Thyroid gland (tissue), 4 donors: ENCODE measurements around the gene AHSG. TPM values are rescaled to one million over a fixed set of nuclear protein-coding genes. Genes with fewer than 3 reads are reported as not detected.
"Not testable (repeated sequence)": the region's sequence is repeated elsewhere in the genome, so short reads cannot be mapped to it uniquely, and the experiment has no call there.

Source experiments
- DNase-seq, 2 donors: peaks; one replicate each; pipeline ENCODE4 v3.0.0-alpha.2; 2019
- H3K27ac ChIP-seq, 3 donors: fragments of 200-600 bp; sonication (generic); 1 replicate in 2 of 3; 2 replicates in 1 of 3; pipeline ENCODE4 v1.5.1; 2016 to 2019; ENCODE audit warnings: mild to moderate bottlenecking in 1 of 3, moderate library complexity in 1 of 3
- H3K27me3 ChIP-seq: fragments of 200-600 bp; sonication (generic); one replicate; pipeline ENCODE4 v1.5.1; 2019
- H3K36me3 ChIP-seq, 2 donors: fragments of 200-600 bp; sonication (generic); one replicate each; pipeline ENCODE4 v1.5.1; 2016 to 2019
- H3K4me1 ChIP-seq, 2 donors: fragments of 200-600 bp; sonication (generic); one replicate each; pipeline ENCODE4 v1.5.1; 2017 to 2019
- H3K4me3 ChIP-seq, 3 donors: fragments of 200-600 bp; sonication (generic); replicated peaks in 1 of 3; 1 replicate in 2 of 3; 2 replicates in 1 of 3; pipeline ENCODE4 v1.5.1; 2016; ENCODE audit warnings: mild to moderate bottlenecking in 1 of 3
- H3K9me3 ChIP-seq: fragments of 200-600 bp; sonication (generic); one replicate; pipeline ENCODE4 v1.5.1; 2017
- CTCF ChIP-seq, 6 experiments: fragments of 200-600 bp in 3 of 6; fragments of 450-650 bp in 3 of 6; sonication (generic) in 3 of 6; IDR thresholded peaks; one replicate each; pipeline ENCODE4 v1.5.1; 2016 to 2019; ENCODE audit warnings: antibody characterized with exemption in 6 of 6, mild to moderate bottlenecking in 2 of 6, inconsistent platforms in 1 of 6, moderate library complexity in 1 of 6
- POLR2A ChIP-seq, 2 donors: fragments of 450-650 bp; IDR thresholded peaks; one replicate each; pipeline ENCODE4 v1.6.1; 2017; ENCODE audit warnings: antibody characterized with exemption in 2 of 2, mild to moderate bottlenecking in 2 of 2, moderate library complexity in 1 of 2
- WGBS, 2 donors: methylation state at CpG; one replicate each; pipeline ENCODE4 v1.1.5; 2017; 5-methylcytosine and 5-hydroxymethylcytosine counted together
- intact Hi-C: fragments of 100-400 bp; cut with DNase I; formaldehyde crosslinking; loops from one replicate; pipeline ENCODE4 v1.15.1; 2023
- total RNA-seq, 4 donors: library from RNA; depleted of rRNA; stranded (reverse); fragments of >200 nt; gene quantifications; one replicate each; pipeline ENCODE4 v1.2.3, GENCODE V29; 2016

The AHSG gene
- total RNA-seq, 4 donors from 2014 or later = not detected

GRCh38 chr3:186577521-186577920, 35.3 kb upstream of the AHSG start:
- WGBS, 2 donors = 84 to 88% methylated on average over 2 of the region's 2 CpGs
- H3K27ac ChIP-seq = no peak overlapping the region
- TF ChIP-seq CTCF (IDR thresholded peaks at IDR 0.05) = no peak
- no peak for TF ChIP-seq POLR2A (IDR thresholded peaks at IDR 0.05)
- H3K4me3 ChIP-seq = no peak overlapping the region
- H3K4me1 ChIP-seq = peaks cover 0 to 8% of the 10 kb centered on the region in 2 donors
- no peaks in the 10 kb centered on the region for H3K9me3 ChIP-seq
- no peak for DNase-seq
- intact Hi-C loops = no loop called here
- peaks cover 37 to 74% of the 10 kb centered on the region in 2 donors for H3K36me3 ChIP-seq
- H3K27me3 ChIP-seq = no peaks in the 10 kb centered on the region

- 91 to 93% methylated on average over 3 of the region's 3 CpGs for WGBS, 2 donors
- Histone ChIP-seq H3K27me3 (no peaks in the 10 kb centered on the region), H3K27ac (no peak overlapping the region), H3K4me1 (no peaks in the 10 kb centered on the region), H3K4me3 (no peak overlapping the region), H3K9me3 (no peaks in the 10 kb centered on the region), H3K36me3 (peaks cover 66 to 92% of the 10 kb centered on the region in 2 donors)
- DNase-seq = no peak
- intact Hi-C loops = no loop called here
- TF ChIP-seq CTCF (IDR thresholded peaks at IDR 0.05) (no peak), POLR2A (IDR thresholded peaks at IDR 0.05) (no peak)
These were observed 32.1 kb upstream of the AHSG start for GRCh38 chr3:186580785-186581184.

GRCh38 chr3:186582541-186582940, 30.3 kb upstream of the AHSG start:
- no peak for TF ChIP-seq POLR2A (IDR thresholded peaks at IDR 0.05)
- TF ChIP-seq CTCF (IDR thresholded peaks at IDR 0.05) = no peak
- no peak for DNase-seq
- Histone ChIP-seq H3K4me1 (no peaks in the 10 kb centered on the region), H3K36me3 (peaks cover 50 to 79% of the 10 kb centered on the region in 2 donors), H3K27ac (no peak overlapping the region), H3K9me3 (no peaks in the 10 kb centered on the region), H3K4me3 (no peak overlapping the region), H3K27me3 (no peaks in the 10 kb centered on the region)
- WGBS, 2 donors = 97 to 99% methylated on average over 6 of the region's 6 CpGs
- intact Hi-C loops = no loop called here

GRCh38 chr3:186583831-186584230, 29.0 kb upstream of the AHSG start:
- Histone ChIP-seq H3K36me3 (peaks cover 47 to 68% of the 10 kb centered on the region in 2 donors), H3K4me3 (no peak overlapping the region), H3K4me1 (no peaks in the 10 kb centered on the region), H3K27me3 (no peaks in the 10 kb centered on the region), H3K9me3 (no peaks in the 10 kb centered on the region), H3K27ac (no peak overlapping the region)
- 86 to 89% methylated on average over 5 of the region's 5 CpGs for WGBS, 2 donors
- intact Hi-C loops = no loop called here
- DNase-seq = no peak
- no peak for TF ChIP-seq CTCF (IDR thresholded peaks at IDR 0.05)
- TF ChIP-seq POLR2A (IDR thresholded peaks at IDR 0.05) = no peak

- WGBS, 2 donors = 88 to 89% methylated on average over 9 of the region's 9 CpGs
- DNase-seq, intact Hi-C loops: not testable (repeated sequence)
These were observed 26.6 kb upstream of the AHSG start for GRCh38 chr3:186586245-186586644.

GRCh38 chr3:186587183-186587582, 25.7 kb upstream of the AHSG start:
- H3K9me3 ChIP-seq = no peaks in the 10 kb centered on the region
- no peak overlapping the region for H3K4me3 ChIP-seq
- H3K27ac ChIP-seq = no peak overlapping the region
- H3K27me3 ChIP-seq = no peaks in the 10 kb centered on the region
- no peaks in the 10 kb centered on the region for H3K4me1 ChIP-seq
- intact Hi-C loops = no loop called here
- TF ChIP-seq CTCF (IDR thresholded peaks at IDR 0.05) (no peak), POLR2A (IDR thresholded peaks at IDR 0.05) (no peak)
- no peak for DNase-seq
- peaks cover 36 to 40% of the 10 kb centered on the region in 2 donors for H3K36me3 ChIP-seq

More at GRCh38 chr3:186586245-186586644, 26.6 kb upstream of the AHSG start:
- not testable (repeated sequence) for H3K4me1 ChIP-seq, H3K27ac ChIP-seq, H3K27me3 ChIP-seq, H3K9me3 ChIP-seq, H3K4me3 ChIP-seq
- peaks cover 43 to 50% of the 10 kb centered on the region in 2 donors for H3K36me3 ChIP-seq
